NCI-H510A (cell line): Measurements from ENCODE around the gene LIN7C.
"Not testable (repeated sequence)": the region's sequence is repeated elsewhere in the genome, so short reads cannot be mapped to it uniquely, and the experiment has no call there.

Experiments
- DNase-seq: peaks from one replicate; lab custom pipeline; 2025; lab: John Stamatoyannopoulos, UW

Gene LIN7C

DNA sequence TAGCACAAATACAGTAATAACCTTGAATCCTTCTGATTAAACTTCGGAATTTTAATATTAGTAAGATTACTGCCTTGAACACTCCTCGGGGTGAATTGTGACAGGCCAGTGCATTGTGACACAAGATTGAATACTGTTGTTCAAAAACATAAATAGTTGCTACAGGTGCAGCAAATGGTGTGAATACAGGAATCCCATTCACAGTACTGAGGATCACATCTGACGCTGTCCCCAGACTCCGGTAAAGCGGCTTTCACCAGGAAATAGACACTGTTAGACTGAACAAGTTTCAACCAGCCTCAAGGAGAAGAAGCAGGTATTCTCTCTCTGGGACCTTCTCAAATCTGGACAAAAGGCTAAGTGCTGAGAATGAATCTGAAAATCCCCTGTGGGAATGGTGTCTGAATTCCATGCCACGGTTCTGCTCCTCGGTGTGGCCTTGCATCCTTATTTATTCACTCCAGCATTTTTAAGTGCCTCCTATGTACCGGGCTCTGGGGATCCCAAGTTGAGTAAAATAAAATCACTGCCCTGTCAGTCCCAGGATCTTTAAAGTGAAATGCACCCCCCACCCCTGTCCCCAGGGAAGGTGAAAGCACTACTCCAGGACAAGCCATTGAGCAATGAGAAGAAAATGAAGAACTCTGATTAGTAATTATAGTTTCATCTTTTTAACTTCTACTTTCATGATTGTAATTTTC lies 37.4 kb downstream of the LIN7C start:
- no peak for DNase-seq

GRCh38 chr11:27468209-27468994 lies 38.2 kb downstream of the LIN7C start:
- DNase-seq: no peak

DNA sequence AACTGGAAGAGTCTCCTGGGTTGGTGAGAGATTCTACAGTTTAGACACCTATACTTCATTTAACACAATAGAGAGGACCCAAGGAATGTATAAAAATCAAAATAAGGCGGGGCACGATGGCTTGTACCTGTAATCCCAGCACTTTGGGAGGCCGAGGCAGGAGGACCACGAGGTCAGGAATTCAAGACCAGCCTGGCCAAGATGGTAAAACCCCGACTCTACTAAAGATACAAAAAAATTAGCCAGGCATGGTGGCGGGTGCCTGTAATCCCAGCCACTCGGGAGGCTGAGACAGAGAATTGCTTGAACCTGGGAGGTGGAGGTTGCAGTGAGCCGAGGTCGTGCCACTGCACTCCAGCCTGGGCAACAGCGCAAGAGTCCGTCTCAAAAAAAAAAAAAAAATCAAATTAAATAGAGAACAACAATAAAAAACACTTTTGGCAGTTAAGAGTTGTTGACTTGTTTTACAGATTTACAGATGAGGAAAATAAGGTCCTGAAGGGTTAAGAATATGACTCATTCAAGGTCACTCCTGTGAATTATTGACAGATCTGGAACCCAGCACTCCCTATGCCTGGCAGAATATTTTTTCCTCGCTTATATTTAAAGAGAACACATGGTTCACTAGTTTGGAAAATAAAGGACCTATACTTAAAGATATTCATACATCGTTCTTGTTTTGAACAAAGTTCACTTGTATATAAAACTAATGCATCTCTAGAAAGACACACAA lies 39.2 kb downstream of the LIN7C start:
- DNase-seq: no peak

- no peak for DNase-seq
Observed at GRCh38 chr11:27466363-27466762, 40.2 kb downstream of the LIN7C start.

- no peak for DNase-seq
Observed at GRCh38 chr11:27465629-27466028, 40.9 kb downstream of the LIN7C start.

GRCh38 chr11:27464909-27465308 lies 41.7 kb downstream of the LIN7C start:
- no peak for DNase-seq

DNA sequence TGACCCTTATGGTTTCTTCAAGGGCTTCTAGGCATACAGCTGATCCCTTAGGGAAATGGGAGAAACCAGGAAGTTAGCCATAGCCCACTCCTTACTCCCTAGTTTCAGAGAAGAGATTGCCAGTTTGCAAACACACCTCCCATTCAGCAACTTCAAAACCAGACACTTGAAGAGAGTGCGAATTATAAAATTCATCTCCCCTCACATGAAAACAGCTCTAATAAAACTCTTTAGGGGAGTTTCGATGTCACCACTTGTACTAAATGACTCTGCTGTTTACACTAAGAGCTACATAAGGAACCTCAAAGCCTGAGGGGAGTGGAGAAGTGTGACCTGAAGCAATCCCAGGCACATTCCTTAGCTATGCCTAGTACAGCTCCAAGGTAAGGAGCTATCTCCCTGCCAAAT lies 42.3 kb downstream of the LIN7C start:
- DNase-seq: no peak

- no peak for DNase-seq
Observed at GRCh38 chr11:27462543-27462942, 44.0 kb downstream of the LIN7C start.

DNA sequence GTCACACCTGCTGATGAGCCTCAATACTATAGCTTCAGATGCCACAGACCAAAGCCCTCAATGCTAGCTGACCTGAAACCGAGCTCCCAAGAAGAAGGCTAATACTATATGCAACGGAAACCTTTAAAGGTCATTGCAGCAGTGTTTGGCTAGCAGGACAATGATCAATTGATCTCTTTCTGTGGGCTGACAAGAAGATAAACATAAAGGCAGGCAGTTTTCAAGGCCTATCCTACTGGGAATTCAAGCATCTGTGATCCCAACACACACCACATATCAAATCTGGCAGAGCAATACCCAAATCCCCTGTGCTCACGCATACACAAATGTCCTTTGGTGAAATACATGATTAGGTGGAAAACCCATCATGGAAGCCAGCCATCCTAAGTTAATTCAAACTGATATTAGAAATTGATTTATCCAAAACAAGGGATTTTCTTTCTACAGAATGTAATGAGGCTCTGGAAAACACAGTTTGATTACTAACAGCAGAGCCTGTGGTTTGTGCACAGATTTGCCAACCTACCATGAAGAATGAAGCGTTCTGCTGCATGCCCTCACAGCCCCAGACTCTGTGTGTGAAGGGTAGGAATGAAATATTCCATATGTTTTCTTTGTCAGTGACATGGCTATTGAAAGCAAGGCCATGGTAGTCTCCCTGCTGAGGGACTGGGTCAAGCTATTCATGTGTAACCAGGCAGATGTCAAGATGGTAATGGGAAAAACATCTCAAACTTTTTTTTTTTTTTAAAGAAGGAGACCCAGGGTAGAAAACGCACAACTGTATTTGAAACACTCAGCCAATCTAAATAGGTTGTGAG lies 46.2 kb downstream of the LIN7C start:
- DNase-seq: no peak

GRCh38 chr11:27459191-27459590 lies 47.4 kb downstream of the LIN7C start:
- DNase-seq: no peak

DNA sequence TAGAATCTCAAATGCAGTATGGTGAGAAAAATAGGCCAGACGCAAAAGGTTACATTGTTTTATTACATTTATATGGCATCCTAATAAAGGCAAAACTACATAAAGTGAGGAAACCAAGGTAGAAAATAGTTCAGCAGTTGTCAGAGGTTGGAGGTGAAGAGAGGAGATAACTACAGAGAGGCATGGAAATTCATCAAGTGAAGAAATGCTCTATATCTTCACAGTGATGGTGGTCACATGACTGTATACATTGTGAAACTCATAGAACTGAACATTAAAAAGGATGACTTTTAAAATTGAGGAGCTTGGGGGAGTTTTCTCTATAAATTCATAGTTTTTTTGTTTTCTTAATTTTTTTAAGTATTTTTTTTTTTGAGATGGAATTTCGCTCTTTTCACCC lies 48.4 kb downstream of the LIN7C start:
- no peak for DNase-seq

DNA sequence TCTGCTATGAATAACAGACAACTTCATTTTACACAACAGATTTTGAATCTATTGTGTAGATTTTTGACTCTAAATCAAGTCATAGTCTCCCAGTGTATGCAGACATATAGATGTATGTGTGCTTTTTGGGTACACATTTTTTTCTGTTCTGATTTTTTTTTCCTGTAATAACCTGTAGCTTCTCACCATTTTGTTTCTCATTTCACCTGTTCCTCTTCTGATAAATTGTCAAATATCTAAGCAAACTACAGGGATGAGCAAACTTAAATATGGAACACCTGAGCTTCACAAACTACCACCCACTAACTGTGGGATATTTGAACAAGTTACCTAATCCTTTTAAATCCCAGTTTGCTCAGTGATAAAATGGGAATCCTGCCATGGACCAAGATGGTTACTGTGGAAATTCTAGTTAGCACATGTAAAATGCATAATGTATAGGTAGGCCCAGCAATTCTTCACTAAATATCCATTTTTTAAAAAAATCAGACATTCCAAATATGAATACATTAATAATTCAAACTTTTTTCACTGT lies 49.7 kb downstream of the LIN7C start:
- DNase-seq: no peak

DNA sequence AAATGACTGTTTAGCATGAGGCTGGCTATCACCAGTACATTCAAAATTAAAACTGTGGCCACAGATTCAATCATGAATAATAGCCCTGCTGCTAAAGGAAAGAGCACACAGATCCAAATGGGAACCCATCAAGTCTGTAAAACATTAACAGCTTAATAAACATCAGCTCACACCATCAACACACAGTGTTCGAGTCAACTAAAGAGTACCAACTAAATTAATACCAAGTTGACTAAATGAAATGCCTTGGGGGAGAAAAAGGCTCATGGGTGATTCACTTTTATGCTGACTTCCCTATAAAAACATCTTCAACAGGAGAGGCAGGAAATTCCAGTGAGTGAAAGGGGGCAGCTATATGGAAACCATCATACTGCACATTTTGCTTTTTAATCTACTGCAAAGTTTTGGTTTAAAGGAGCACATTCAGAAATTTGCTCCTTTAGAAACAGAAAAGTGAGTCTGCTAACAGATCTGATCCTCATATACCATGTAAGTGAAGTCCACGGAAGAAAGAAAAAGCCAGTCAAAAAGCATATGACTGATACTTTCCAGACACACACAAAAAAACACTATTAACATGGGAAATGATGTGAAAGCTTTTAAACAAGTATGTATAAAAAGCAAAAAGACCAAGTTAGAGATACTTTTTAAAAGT lies 50.3 kb downstream of the LIN7C start:
- no peak for DNase-seq

- no peak for DNase-seq
Observed at GRCh38 chr11:27455667-27456066, 50.9 kb downstream of the LIN7C start.

DNA sequence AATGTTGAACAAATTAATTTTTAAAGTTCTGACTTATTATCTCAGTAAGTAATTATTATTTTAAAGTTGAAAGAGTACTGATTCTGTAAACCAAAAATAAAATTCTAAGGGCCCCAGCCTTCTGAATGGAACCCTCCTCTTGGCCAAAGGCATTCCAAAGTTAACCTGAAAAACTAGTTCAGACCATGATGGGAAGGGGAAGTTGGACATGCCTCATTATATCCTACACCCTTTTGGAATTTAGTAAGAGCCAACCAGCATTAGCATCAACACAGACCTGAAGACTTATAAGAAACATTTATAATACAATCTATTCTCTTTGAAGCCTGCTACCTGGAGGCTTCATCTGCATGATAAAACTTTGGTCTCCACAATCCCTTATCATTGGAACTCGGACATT lies 52.9 kb downstream of the LIN7C start:
- no peak for DNase-seq

GRCh38 chr11:27452147-27452546 lies 54.4 kb downstream of the LIN7C start:
- no peak for DNase-seq

GRCh38 chr11:27451244-27451965 lies 55.2 kb downstream of the LIN7C start:
- no peak for DNase-seq

DNA sequence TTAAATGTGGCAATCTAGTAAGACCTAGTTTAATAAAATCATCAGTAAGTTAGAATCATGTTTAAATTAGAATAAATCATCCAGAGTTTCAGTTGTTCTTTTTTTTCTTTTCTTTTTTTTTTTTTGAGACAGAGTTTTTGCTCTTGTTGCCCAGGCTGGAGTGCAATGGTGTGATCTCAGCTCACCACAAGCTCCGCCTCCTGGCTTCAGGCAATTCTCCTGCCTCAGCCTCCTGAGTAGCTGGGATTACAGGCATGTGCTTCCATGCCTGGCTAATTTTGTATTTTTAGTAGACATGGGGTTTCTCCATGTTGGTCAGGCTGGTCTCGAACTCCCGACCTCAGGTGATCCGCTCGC lies 58.4 kb downstream of the LIN7C start:
- not testable (repeated sequence) for DNase-seq

GRCh38 chr11:27447288-27448183 lies 59.0 kb downstream of the LIN7C start:
- DNase-seq: no peak

DNA sequence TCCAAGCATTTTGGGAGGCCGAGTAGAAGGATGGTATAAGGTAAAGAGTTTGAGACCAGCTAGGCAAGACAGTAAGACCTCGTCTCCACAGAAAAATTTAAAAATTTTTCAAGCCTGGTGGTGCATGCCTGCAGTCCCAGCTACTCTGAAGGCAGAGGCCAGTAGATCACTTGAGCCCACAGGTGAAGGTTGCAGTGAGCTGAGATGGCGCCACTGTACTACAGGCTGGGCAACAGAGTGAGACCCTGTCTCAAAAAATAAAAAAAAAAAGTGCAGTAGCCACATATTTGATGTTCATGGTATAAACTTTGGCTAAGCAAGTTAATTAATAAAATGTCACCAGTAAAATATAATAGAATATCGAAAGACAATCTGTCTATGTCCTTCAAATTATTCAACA lies 60.9 kb downstream of the LIN7C start:
- no peak for DNase-seq
